OCI-LY3 (cell line): ENCODE data around the gene ZNF605.
"Not testable (repeated sequence)": the region's sequence is repeated elsewhere in the genome, so short reads cannot be mapped to it uniquely, and the experiment has no call there.

Experiments used
- H2AFZ ChIP-seq: fragments of 200-600, 300-600 bp; shearing (Covaris generic); 2 replicates; pipeline ENCODE4 v1.6.0; 2014; ENCODE audit warnings: antibody characterized with exemption, low read depth, low read length
- H3K27ac ChIP-seq: fragments of 200-600, 300-600 bp; sonication (generic); 2 replicates; pipeline ENCODE4 v1.5.1; 2014; ENCODE audit warnings: mild to moderate bottlenecking, low read length, moderate library complexity, mixed read lengths
- H3K27me3 ChIP-seq: fragments of 200-600, 300-600 bp; sonication (generic); 2 replicates; pipeline ENCODE4 v1.6.1; 2014; ENCODE audit warnings: low read depth, low read length, mixed read lengths
- H3K36me3 ChIP-seq: fragments of 200-600, 300-600 bp; sonication (generic); replicated peaks from 2 replicates; pipeline ENCODE3; 2014; ENCODE audit warnings: low read depth, low read length, mixed read lengths
- H3K4me1 ChIP-seq: fragments of 300-600, 200-600 bp; sonication (generic); 2 replicates; pipeline ENCODE4 v1.6.1; 2014; ENCODE audit warnings: low read length, mixed read lengths
- H3K4me2 ChIP-seq: fragments of 200-600, 300-600 bp; sonication (generic); 2 replicates; pipeline ENCODE4 v1.6.1; 2014; ENCODE audit warnings: low read length, mixed read lengths
- H3K4me3 ChIP-seq: fragments of 300-600, 200-600 bp; sonication (generic); 2 replicates; pipeline ENCODE4 v1.5.1; 2014; ENCODE audit warnings: antibody characterized with exemption, mild to moderate bottlenecking, low read length, moderate library complexity
- H3K79me2 ChIP-seq: fragments of 300-600, 200-600 bp; shearing (Covaris generic); 2 replicates; pipeline ENCODE4 v1.6.1; 2014; ENCODE audit warnings: mild to moderate bottlenecking, low read length, mixed read lengths
- H3K9ac ChIP-seq: fragments of 300-600, 200-600 bp; shearing (Covaris generic); 2 replicates; pipeline ENCODE4 v1.6.0; 2014; ENCODE audit warnings: mild to moderate bottlenecking, low read length, moderate library complexity
- H3K9me3 ChIP-seq: fragments of 200-600, 300-600 bp; shearing (Covaris generic); 2 replicates; pipeline ENCODE4 v1.6.1; 2014; ENCODE audit warnings: low read length, mixed read lengths; ENCODE audit not compliant: insufficient read depth
- H4K20me1 ChIP-seq: fragments of 200-600, 300-600 bp; sonication (generic); 2 replicates; pipeline ENCODE4 v1.6.1; 2016; ENCODE audit warnings: low read length, mixed read lengths; ENCODE audit not compliant: insufficient read depth
- EZH2phosphoT487 ChIP-seq: fragments of 200-600 bp; shearing (Covaris generic); IDR thresholded peaks from 2 replicates; pipeline ENCODE4 v1.6.1; 2018; ENCODE audit warnings: antibody characterized with exemption, mixed run types, low read depth
- TF ChIP-seq, protein P1 (sequence below): fragments of 200-600, 300-600 bp; sonication (generic); IDR thresholded peaks from 2 replicates; pipeline ENCODE4 v1.5.1; 2014; ENCODE audit warnings: antibody characterized with exemption, low read length, low read depth

Gene ZNF605

DNA sequence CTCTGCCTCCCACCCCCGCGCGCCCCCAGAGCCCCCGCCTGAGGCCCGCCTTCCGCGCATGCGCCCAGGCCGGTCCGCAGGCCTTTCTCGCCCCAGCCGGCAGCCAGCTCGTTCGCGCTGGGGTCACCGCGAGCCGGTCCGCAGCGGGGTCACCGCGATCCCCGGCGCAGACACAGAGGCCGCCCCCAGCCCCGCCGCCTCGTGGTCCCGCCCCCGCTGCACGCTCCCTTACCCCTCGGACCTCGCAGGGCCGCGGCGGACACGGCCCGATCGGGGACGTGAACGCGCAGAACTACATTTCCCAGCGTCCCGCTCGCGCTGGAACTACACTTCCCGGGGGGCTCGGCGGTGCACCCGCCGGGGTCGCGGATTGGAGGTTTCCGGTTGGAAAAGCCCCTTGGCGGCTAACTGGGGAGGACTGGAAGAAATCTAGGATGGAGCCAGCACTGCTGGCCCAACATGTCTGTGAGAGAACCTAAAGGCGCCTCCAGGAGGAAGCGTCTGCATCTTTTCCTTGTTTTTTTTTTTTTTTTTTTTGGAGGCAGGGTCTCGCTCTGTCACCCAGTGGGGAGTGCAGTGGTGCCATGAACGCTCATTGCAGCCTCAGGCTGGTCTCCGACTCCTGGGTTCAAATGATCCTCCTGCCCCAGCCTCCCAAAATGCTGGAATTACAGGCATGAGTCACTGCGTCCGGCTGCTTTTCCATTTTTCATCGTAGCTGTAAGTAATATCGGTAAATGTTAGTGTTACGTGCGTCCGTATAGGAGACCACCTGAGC is at the start of gene ZNF605:
Gene ZNF605, minus strand, starts transcription at position 296 of the 778 bp plus-strand sequence. CDS start 10,671 bp downstream, outside the sequence.
- H4K20me1 ChIP-seq, result no peaks in the 10 kb centered on the region
- peaks cover 5% of the 10 kb centered on the region; the same call in 1 of the 2 replicates for H3K9me3 ChIP-seq
- H3K27me3 ChIP-seq, result no peaks in the 10 kb centered on the region
- H2AFZ ChIP-seq, result peak within 1 kb of the TSS; percentile 99
- peaks cover 10% of the 10 kb centered on the region for H3K4me1 ChIP-seq
- H3K9ac ChIP-seq, result peak within 1 kb of the TSS; percentile 68
- peaks cover 9% of the 10 kb centered on the region for H3K36me3 ChIP-seq
- H3K4me2 ChIP-seq, result peak within 1 kb of the TSS; percentile 94
- TF ChIP-seq, protein P1, sequence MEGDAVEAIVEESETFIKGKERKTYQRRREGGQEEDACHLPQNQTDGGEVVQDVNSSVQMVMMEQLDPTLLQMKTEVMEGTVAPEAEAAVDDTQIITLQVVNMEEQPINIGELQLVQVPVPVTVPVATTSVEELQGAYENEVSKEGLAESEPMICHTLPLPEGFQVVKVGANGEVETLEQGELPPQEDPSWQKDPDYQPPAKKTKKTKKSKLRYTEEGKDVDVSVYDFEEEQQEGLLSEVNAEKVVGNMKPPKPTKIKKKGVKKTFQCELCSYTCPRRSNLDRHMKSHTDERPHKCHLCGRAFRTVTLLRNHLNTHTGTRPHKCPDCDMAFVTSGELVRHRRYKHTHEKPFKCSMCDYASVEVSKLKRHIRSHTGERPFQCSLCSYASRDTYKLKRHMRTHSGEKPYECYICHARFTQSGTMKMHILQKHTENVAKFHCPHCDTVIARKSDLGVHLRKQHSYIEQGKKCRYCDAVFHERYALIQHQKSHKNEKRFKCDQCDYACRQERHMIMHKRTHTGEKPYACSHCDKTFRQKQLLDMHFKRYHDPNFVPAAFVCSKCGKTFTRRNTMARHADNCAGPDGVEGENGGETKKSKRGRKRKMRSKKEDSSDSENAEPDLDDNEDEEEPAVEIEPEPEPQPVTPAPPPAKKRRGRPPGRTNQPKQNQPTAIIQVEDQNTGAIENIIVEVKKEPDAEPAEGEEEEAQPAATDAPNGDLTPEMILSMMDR, result no peak
- TF ChIP-seq EZH2phosphoT487, result no peak
- H3K4me3 ChIP-seq, result peak within 1 kb of the TSS; percentile 100
- peaks cover 48% of the 10 kb centered on the region for H3K79me2 ChIP-seq
- H3K27ac ChIP-seq, result peak within 1 kb of the TSS; percentile 33

DNA sequence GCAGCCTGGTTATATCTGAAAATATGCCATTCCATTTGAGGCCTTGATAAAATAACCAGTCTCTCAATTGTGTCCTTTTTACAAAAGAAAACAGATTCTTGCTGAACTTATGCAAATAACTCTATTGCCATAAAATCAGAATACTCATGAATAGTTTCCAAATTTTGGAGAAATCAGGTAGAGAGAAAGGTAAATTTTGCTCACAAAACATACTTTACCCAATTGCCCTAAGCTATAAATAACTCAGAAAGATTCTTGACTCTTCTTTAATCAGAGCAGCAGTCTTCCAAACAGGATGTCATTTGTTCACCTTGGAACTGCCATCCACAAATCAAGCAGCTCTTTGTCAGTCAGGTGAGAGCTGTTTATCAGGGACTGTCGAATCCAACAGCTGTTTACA is 42.6 kb upstream of the ZNF605 start:
- Histone ChIP-seq H3K79me2 (peaks cover 89% of the 10 kb centered on the region), H3K27ac (no peak overlapping the region), H3K4me1 (no peaks in the 10 kb centered on the region), H3K27me3 (no peaks in the 10 kb centered on the region), H3K9ac (no peak overlapping the region), H2AFZ (no peak overlapping the region), H3K4me2 (no peak overlapping the region), H3K9me3 (peaks cover 36% of the 10 kb centered on the region), H3K4me3 (no peak overlapping the region), H4K20me1 (no peaks in the 10 kb centered on the region), H3K36me3 (peaks cover 72% of the 10 kb centered on the region)
- TF ChIP-seq, protein P1, result no peak
- TF ChIP-seq EZH2phosphoT487, result no peak

DNA sequence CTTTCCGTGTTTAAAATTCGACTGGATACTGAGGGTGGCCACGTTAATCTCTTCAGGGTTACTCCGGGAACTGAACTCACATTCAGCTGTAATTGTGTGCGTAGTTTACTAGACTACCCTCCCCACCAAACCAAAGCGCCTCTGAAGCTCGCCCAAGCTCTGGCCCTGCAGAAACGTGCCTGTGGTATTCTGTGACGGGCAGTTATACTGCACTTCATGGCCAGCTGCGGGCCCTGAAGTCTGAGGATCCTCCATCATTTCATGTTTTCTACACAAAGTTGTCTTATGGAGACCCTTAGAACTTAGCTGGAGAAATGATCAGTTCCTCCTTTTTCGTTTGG is 30.7 kb upstream of the ZNF605 start:
- Histone ChIP-seq H3K79me2 (peaks cover 57% of the 10 kb centered on the region), H3K36me3 (peaks cover 37% of the 10 kb centered on the region), H3K4me3 (peak overlapping the region; percentile 87), H3K9ac (peak overlapping the region; percentile 75), H3K9me3 (peaks cover 15% of the 10 kb centered on the region), H3K4me2 (peak overlapping the region; percentile 94), H3K4me1 (peaks cover 10% of the 10 kb centered on the region), H3K27me3 (no peaks in the 10 kb centered on the region), H2AFZ (peak overlapping the region; percentile 50; the same call in 1 of the 2 replicates), H3K27ac (peak overlapping the region; percentile 33; the same call in 1 of the 2 replicates), H4K20me1 (no peaks in the 10 kb centered on the region)
- no peak for TF ChIP-seq EZH2phosphoT487

DNA sequence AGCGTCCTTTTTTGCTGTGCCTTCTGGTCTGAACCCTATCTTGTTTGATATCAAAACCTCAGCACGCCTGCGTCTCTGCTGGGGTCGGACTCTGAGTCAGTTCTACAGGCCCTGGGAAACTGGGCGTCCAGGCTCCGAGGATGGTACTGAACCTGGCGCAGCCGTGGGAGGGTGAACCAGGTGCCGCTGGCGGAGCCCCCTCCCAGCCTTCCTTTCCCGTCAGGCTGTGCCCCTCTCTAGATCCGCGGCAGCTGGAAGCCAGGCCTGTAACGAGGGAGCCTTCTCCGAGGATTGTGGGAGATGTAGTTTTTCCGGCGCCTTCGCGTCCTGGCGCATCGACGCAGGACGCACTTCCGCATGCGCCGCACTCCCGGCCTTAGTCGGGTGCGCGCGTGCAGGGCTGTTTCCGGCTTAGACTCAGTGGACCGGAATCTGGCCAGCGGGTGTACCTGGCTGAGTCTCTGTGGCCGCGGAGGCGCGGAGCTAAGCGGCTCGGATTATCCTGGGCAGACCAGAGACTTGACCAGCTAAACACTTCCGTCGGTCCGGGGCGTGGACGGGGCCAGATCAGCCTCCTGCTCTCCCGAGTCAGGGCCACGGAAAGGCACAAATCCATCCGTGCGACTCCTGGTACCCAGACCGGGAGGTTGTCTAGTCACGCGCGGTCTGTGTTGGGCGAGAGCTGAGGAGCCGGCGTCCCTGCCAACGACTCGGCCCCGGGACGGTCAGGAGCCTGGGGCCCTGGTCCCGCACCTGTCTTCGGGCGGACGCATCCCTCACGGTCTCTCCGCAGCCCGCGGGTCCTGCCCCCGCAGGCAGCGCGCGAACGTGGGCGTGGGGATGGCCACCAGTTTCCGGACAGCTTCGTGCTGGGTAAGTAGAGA is 30.1 kb upstream of the ZNF605 start, which contains the start of gene ZNF26:
Gene ZNF26, plus strand, starts transcription at position 367 of the 884 bp plus-strand sequence. Its CDS starts 474 bp downstream, at position 841.
- Histone ChIP-seq H3K36me3 (peaks cover 32% of the 10 kb centered on the region), H3K4me1 (peaks cover 10% of the 10 kb centered on the region), H4K20me1 (no peaks in the 10 kb centered on the region), H3K9me3 (peaks cover 15% of the 10 kb centered on the region), H3K27me3 (no peaks in the 10 kb centered on the region), H3K79me2 (peaks cover 50% of the 10 kb centered on the region), H3K4me3 (peak within 1 kb of the TSS; percentile 87), H3K9ac (peak within 1 kb of the TSS; percentile 80), H3K4me2 (peak within 1 kb of the TSS; percentile 94), H3K27ac (peak within 1 kb of the TSS; percentile 33), H2AFZ (peak within 1 kb of the TSS; percentile 97)
- TF ChIP-seq, protein P1, result no peak

DNA sequence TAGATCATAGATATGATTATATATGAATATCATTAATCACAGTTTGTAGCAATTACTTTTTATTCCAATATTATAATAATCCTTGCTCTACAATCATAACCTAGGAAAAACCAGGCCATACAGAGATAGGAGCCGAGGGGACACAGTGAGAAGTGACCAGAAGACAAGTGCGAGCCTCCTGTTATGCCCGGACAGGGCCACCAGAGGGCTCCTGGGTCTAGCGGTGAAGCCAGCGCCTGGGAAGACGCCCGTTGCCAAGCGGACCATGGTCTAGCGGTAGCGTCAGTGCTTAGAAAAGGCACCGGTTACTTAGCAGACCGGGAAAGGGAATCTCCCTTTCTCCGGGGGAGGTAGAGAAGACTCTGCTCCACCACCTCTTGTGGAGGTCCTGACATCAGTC is 20.8 kb upstream of the ZNF605 start:
- not testable (repeated sequence) for H3K27me3 ChIP-seq, H3K9me3 ChIP-seq, H4K20me1 ChIP-seq, H2AFZ ChIP-seq, H3K4me2 ChIP-seq, H3K4me3 ChIP-seq, H3K9ac ChIP-seq, H3K36me3 ChIP-seq, H3K79me2 ChIP-seq, H3K4me1 ChIP-seq, H3K27ac ChIP-seq
